ENCODE results near the gene LYPD3. TPM values are rescaled to one million over a fixed set of nuclear protein-coding genes. Genes with fewer than 3 reads are reported as not detected.

Gene LYPD3
- total RNA-seq, 1 donor from 2014 or later = 0.60 TPM

GRCh38 chr19:43490759-43491158 lies 25.4 kb upstream of the LYPD3 start:
- no peak overlapping the region for H3K4me3 Mint-ChIP-seq (ENCODE audit: low read depth)
- TF ChIP-seq CTCF (IDR thresholded peaks at IDR 0.05; ENCODE audit: unreplicated experiment) = no peak
- H3K27me3 Mint-ChIP-seq = no peaks in the 10 kb centered on the region
- H3K9me3 Mint-ChIP-seq (ENCODE audit: low read depth) = no peaks in the 10 kb centered on the region
- DNase-seq (ENCODE audit: low spot score, unreplicated experiment) = no peak
- peaks cover 8% of the 10 kb centered on the region for H3K36me3 Mint-ChIP-seq (ENCODE audit: insufficient read depth)
- H3K27ac Mint-ChIP-seq = no peak overlapping the region
- no peaks in the 10 kb centered on the region for H3K4me1 Mint-ChIP-seq (ENCODE audit: low read depth)

- DNase-seq (ENCODE audit: low spot score, unreplicated experiment) = no peak
- H3K9me3 Mint-ChIP-seq (ENCODE audit: low read depth) = no peaks in the 10 kb centered on the region
- peak overlapping the region; percentile 3 for H3K27ac Mint-ChIP-seq
- peaks cover 5% of the 10 kb centered on the region for H3K36me3 Mint-ChIP-seq (ENCODE audit: insufficient read depth)
- H3K4me3 Mint-ChIP-seq (ENCODE audit: low read depth) = no peak overlapping the region
- H3K4me1 Mint-ChIP-seq (ENCODE audit: low read depth) = no peaks in the 10 kb centered on the region
- no peak for TF ChIP-seq CTCF (IDR thresholded peaks at IDR 0.05; ENCODE audit: unreplicated experiment)
- no peaks in the 10 kb centered on the region for H3K27me3 Mint-ChIP-seq
Measured at GRCh38 chr19:43489979-43490599, 24.7 kb upstream of the LYPD3 start.

- H3K27ac Mint-ChIP-seq = no peak overlapping the region
- no peak for DNase-seq (ENCODE audit: low spot score, unreplicated experiment)
- no peaks in the 10 kb centered on the region for H3K27me3 Mint-ChIP-seq
- no peaks in the 10 kb centered on the region for H3K4me1 Mint-ChIP-seq (ENCODE audit: low read depth)
- H3K36me3 Mint-ChIP-seq (ENCODE audit: insufficient read depth) = peaks cover 1% of the 10 kb centered on the region
- no peak overlapping the region for H3K4me3 Mint-ChIP-seq (ENCODE audit: low read depth)
- no peak for TF ChIP-seq CTCF (IDR thresholded peaks at IDR 0.05; ENCODE audit: unreplicated experiment)
- H3K9me3 Mint-ChIP-seq (ENCODE audit: low read depth) = no peaks in the 10 kb centered on the region
Measured at GRCh38 chr19:43489310-43489709, 23.9 kb upstream of the LYPD3 start.

- Mint-ChIP-seq H3K27me3 (no peaks in the 10 kb centered on the region), H3K4me3 (ENCODE audit: low read depth) (no peak overlapping the region), H3K27ac (no peak overlapping the region), H3K36me3 (ENCODE audit: insufficient read depth) (peaks cover 1% of the 10 kb centered on the region), H3K9me3 (ENCODE audit: low read depth) (no peaks in the 10 kb centered on the region), H3K4me1 (ENCODE audit: low read depth) (no peaks in the 10 kb centered on the region)
- no peak for TF ChIP-seq CTCF (IDR thresholded peaks at IDR 0.05; ENCODE audit: unreplicated experiment)
- no peak for DNase-seq (ENCODE audit: low spot score, unreplicated experiment)
Measured at GRCh38 chr19:43488179-43488578, 22.8 kb upstream of the LYPD3 start.

- H3K4me1 Mint-ChIP-seq (ENCODE audit: low read depth) = no peaks in the 10 kb centered on the region
- peaks cover 1% of the 10 kb centered on the region for H3K36me3 Mint-ChIP-seq (ENCODE audit: insufficient read depth)
- H3K27me3 Mint-ChIP-seq = no peaks in the 10 kb centered on the region
- no peak overlapping the region for H3K27ac Mint-ChIP-seq
- no peaks in the 10 kb centered on the region for H3K9me3 Mint-ChIP-seq (ENCODE audit: low read depth)
- no peak for DNase-seq (ENCODE audit: low spot score, unreplicated experiment)
- no peak for TF ChIP-seq CTCF (IDR thresholded peaks at IDR 0.05; ENCODE audit: unreplicated experiment)
- no peak overlapping the region for H3K4me3 Mint-ChIP-seq (ENCODE audit: low read depth)
Measured at GRCh38 chr19:43486412-43486811, 21.0 kb upstream of the LYPD3 start.
